Mesenteric fat pad (tissue), 1 donor: ENCODE results near the gene MYLK3. TPM values are rescaled to one million over a fixed set of nuclear protein-coding genes. Genes with fewer than 3 reads are reported as not detected.

Experiments
- DNase-seq: peaks from one replicate; pipeline ENCODE4 v3.0.0-alpha.2; 2020; ENCODE audit warnings: low spot score
- total RNA-seq: library from RNA; stranded (reverse); fragmentation: NEBNext Ultra II Directional; extraction: Animal tissue kit (Norgen Biotek cat#: 25700); gene quantifications from one replicate; pipeline ENCODE4 v1.2.1, GENCODE V29; 2021
- donor health status: DM: yes; HTN: yes; CAD: no.

Gene MYLK3
- total RNA-seq, 1 donor from 2014 or later: 0.58 TPM

GRCh38 chr16:46728806-46729205 lies 19.3 kb downstream of the MYLK3 start:
- DNase-seq: peak; percentile 81

GRCh38 chr16:46727630-46728029 lies 20.5 kb downstream of the MYLK3 start:
- peak; percentile 79 for DNase-seq

- DNase-seq: no peak
These were observed 21.0 kb downstream of the MYLK3 start for GRCh38 chr16:46727184-46727583.

GRCh38 chr16:46721885-46722284 lies 26.3 kb downstream of the MYLK3 start:
- peak; percentile 73 for DNase-seq

- no peak for DNase-seq
These were observed 27.5 kb downstream of the MYLK3 start for GRCh38 chr16:46720619-46721018.

- no peak for DNase-seq
These were observed 28.6 kb downstream of the MYLK3 start for GRCh38 chr16:46719528-46719927.

- DNase-seq: no peak
These were observed 29.9 kb downstream of the MYLK3 start for GRCh38 chr16:46718214-46718613.

- DNase-seq: peak; percentile 73
These were observed 30.5 kb downstream of the MYLK3 start for GRCh38 chr16:46717692-46718091.

GRCh38 chr16:46715769-46716305 lies 32.3 kb downstream of the MYLK3 start:
- peak; percentile 75 for DNase-seq

GRCh38 chr16:46714797-46715591 lies 33.1 kb downstream of the MYLK3 start:
- no peak for DNase-seq

- no peak for DNase-seq
These were observed 34.5 kb downstream of the MYLK3 start for GRCh38 chr16:46713634-46714033.

- no peak for DNase-seq
These were observed 35.2 kb downstream of the MYLK3 start for GRCh38 chr16:46712911-46713310.

GRCh38 chr16:46711106-46712058 lies 36.8 kb downstream of the MYLK3 start:
- no peak for DNase-seq

- DNase-seq: no peak
These were observed 38.6 kb downstream of the MYLK3 start for GRCh38 chr16:46709469-46710005.

GRCh38 chr16:46706642-46707041 lies 41.5 kb downstream of the MYLK3 start:
- DNase-seq: no peak

GRCh38 chr16:46702030-46702429 lies 46.1 kb downstream of the MYLK3 start:
- no peak for DNase-seq

GRCh38 chr16:46701615-46702014 lies 46.5 kb downstream of the MYLK3 start:
- no peak for DNase-seq

GRCh38 chr16:46700048-46700447 lies 48.1 kb downstream of the MYLK3 start:
- DNase-seq: no peak

- DNase-seq: no peak
These were observed 51.2 kb downstream of the MYLK3 start for GRCh38 chr16:46696957-46697356.

GRCh38 chr16:46695937-46696336 lies 52.2 kb downstream of the MYLK3 start:
- DNase-seq: no peak

- DNase-seq: no peak
These were observed 54.5 kb downstream of the MYLK3 start for GRCh38 chr16:46693598-46693997.

GRCh38 chr16:46691726-46692125 lies 56.4 kb downstream of the MYLK3 start:
- DNase-seq: no peak
